Stomach (tissue), 9 donors: ENCODE measurements around the gene ERICH3. TPM values are rescaled to one million over a fixed set of nuclear protein-coding genes. Genes with fewer than 3 reads are reported as not detected.

ENCODE experiments used
- DNase-seq, 2 donors: peaks; one replicate each; pipeline versions ENCODE4 v3.0.0 to v3.0.0-alpha.2; 2013 to 2019
- H3K27ac ChIP-seq, 5 donors: fragments of 200-600 bp in 4 of 5; sonication (generic) in 4 of 5; one replicate each; pipeline ENCODE4 v1.5.1; 2013 to 2019; ENCODE audit warnings: mild to moderate bottlenecking in 1 of 5, moderate library complexity in 1 of 5
- H3K27me3 ChIP-seq, 3 donors: fragments of 200-600 bp; sonication (generic); one replicate each; pipeline ENCODE4 v1.5.1; 2017 to 2019; ENCODE audit warnings: mixed run types in 1 of 3
- H3K36me3 ChIP-seq, 4 donors: fragments of 200-600 bp; sonication (generic); 1 replicate in 3 of 4; 2 replicates in 1 of 4; pipeline ENCODE4 v1.5.1; 2016 to 2019
- H3K4me1 ChIP-seq, 4 donors: fragments of 200-600 bp; sonication (generic); one replicate each; pipeline ENCODE4 v1.5.1; 2016 to 2019
- H3K4me3 ChIP-seq, 4 donors: fragments of 200-600 bp; sonication (generic) in 3 of 4; one replicate each; pipeline ENCODE4 v1.5.1; 2016 to 2019; ENCODE audit warnings: mild to moderate bottlenecking in 1 of 4
- H3K9me3 ChIP-seq, 4 donors: fragments of 200-600 bp; sonication (generic); one replicate each; pipeline ENCODE4 v1.5.1; 2016 to 2019
- CTCF ChIP-seq, 7 experiments: fragments of 450-650 bp in 4 of 7; fragments of 200-600 bp in 3 of 7; sonication (generic) in 3 of 7; IDR thresholded peaks; one replicate each; pipeline ENCODE4 v1.5.1; 2016 to 2019; ENCODE audit warnings: antibody characterized with exemption in 7 of 7, control low read depth in 2 of 7, mild to moderate bottlenecking in 1 of 7
- EP300 ChIP-seq: sonication (generic); formaldehyde crosslinking; IDR thresholded peaks from one replicate; pipeline ENCODE4 v1.6.1; 2017; ENCODE audit warnings: antibody characterized with exemption
- POLR2A ChIP-seq, 4 donors: fragments of 450-650 bp; IDR thresholded peaks; one replicate each; pipeline ENCODE4 v1.6.1; 2016; ENCODE audit warnings: antibody characterized with exemption in 4 of 4, control low read depth in 2 of 4, mild to moderate bottlenecking in 1 of 4, moderate library complexity in 1 of 4
- POLR2AphosphoS5 ChIP-seq, 3 donors: sonication (generic); formaldehyde crosslinking; IDR thresholded peaks; one replicate each; pipeline ENCODE4 v1.6.1; 2016; ENCODE audit warnings: antibody characterized with exemption in 3 of 3
- WGBS, 5 donors: extraction: QIAGEN DNeasy Blood & Tissue Kit in 3 of 5; methylation state at CpG; one replicate each; pipeline versions ENCODE4 v1.1.5 to v1.1.7; 2013 to 2018; 5-methylcytosine and 5-hydroxymethylcytosine counted together
- intact Hi-C: fragments of 100-400 bp; cut with DNase I; formaldehyde crosslinking; loops from one replicate; pipeline ENCODE4 v1.15.1; 2023; ENCODE audit warnings: low total_unique reads
- polyA plus RNA-seq, 3 donors: library from polyadenylated mRNA; stranded (reverse); fragments of 200-250 nt; gene quantifications; one replicate each; pipeline ENCODE4 v1.2.3, GENCODE V29; 2013
- total RNA-seq, 5 donors: library from RNA; depleted of rRNA; stranded (reverse); fragments of >200 nt; gene quantifications; one replicate each; pipeline versions ENCODE4 v1.1.0 to v1.2.3, GENCODE V29; 2014 to 2016
- donor health status: healthy with polysubstance abuse.
- donor health status: Bipolar disorder and iron deficiency.
- donor health status: healthy.

ERICH3 gene
- total and polyA plus RNA-seq, 8 donors: 0.05 to 0.55 TPM; not detected in 6

DNA sequence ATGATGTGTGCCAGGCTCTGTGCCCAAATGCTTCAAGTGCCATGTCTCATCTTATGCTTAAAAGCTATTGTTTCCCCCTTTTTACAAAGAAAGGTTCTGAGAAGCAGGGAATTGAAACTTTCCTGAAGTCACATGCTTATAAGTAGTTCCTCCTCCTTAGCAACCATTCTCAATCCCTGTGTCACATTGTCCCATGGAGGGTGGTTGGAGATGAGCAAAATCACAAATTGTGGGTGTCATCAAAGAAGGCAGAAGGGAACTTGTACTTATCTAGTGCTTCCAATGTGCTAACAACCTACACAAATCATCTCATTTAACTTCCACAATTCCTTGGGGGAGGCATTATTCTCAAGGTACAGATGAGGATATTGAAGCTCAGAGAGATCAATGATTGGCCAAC is 10.1 kb upstream of the ERICH3 start:
- H3K36me3 ChIP-seq: no peaks in the 10 kb centered on the region
- intact Hi-C loops: no loop called here
- H3K27ac ChIP-seq: no peak overlapping the region
- no peak for TF ChIP-seq CTCF (IDR thresholded peaks at IDR 0.05)
- TF ChIP-seq EP300: no peak
- TF ChIP-seq POLR2AphosphoS5 (IDR thresholded peaks at IDR 0.05): no peak
- TF ChIP-seq POLR2A (IDR thresholded peaks at IDR 0.05): no peak
- no peak for DNase-seq
- no peaks in the 10 kb centered on the region for H3K9me3 ChIP-seq
- H3K27me3 ChIP-seq: no peaks in the 10 kb centered on the region
- H3K4me1 ChIP-seq: no peaks in the 10 kb centered on the region
- no peak overlapping the region for H3K4me3 ChIP-seq

DNA sequence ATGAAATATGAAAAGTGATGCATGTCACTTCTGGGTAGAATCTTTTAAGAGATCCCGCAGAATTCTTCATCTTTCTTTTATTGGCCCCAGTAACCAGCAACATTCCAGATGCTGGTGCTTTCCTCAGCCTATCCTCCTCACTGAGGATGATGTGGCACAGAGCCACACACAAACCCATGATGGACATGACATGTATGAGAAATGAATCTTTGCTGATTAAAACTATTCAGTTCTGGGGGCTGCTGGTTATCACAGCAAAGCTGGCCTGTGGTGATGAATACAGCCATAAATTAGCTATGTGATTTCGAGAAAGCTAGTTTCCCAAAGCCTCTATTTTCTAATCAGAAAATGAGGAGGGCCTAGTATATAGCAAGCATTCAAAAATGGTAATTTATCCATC is 8.3 kb upstream of the ERICH3 start:
- Histone ChIP-seq H3K36me3 (no peaks in the 10 kb centered on the region), H3K27ac (no peak overlapping the region), H3K4me1 (no peaks in the 10 kb centered on the region), H3K9me3 (no peaks in the 10 kb centered on the region), H3K4me3 (no peak overlapping the region), H3K27me3 (no peaks in the 10 kb centered on the region)
- intact Hi-C loops: no loop called here
- TF ChIP-seq CTCF (IDR thresholded peaks at IDR 0.05) (no peak), EP300 (no peak), POLR2A (IDR thresholded peaks at IDR 0.05) (no peak), POLR2AphosphoS5 (IDR thresholded peaks at IDR 0.05) (no peak)
- DNase-seq: no peak
- 44 to 89% (median 75%) methylated on average over 2 of the region's 2 CpGs for WGBS, 5 donors

DNA sequence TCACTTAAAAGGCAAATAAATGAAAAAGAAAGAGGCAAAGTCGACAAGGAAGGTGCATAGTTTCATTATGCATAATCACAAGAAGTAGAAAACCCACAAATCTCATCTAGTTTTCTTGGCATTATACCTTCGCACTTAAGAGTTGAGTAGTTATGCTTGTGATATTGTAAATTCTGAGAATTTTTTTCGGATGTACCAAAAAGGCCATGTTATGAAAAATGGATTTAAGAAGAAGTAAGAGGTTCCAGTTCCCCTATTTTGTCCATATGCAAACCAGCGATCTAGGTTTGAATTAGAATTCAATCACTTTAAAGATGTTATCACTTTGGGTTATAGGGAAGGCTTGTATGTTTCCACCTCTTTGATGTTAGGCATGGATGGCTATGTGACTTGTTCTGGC is 7.9 kb upstream of the ERICH3 start:
- TF ChIP-seq CTCF (IDR thresholded peaks at IDR 0.05) (no peak), POLR2AphosphoS5 (IDR thresholded peaks at IDR 0.05) (no peak), POLR2A (IDR thresholded peaks at IDR 0.05) (no peak), EP300 (no peak)
- intact Hi-C loops: no loop called here

GRCh38 chr1:74681001-74681400 is 7.4 kb upstream of the ERICH3 start:
- Histone ChIP-seq H3K4me1 (no peaks in the 10 kb centered on the region), H3K4me3 (no peak overlapping the region), H3K9me3 (no peaks in the 10 kb centered on the region), H3K27ac (no peak overlapping the region), H3K36me3 (no peaks in the 10 kb centered on the region), H3K27me3 (no peaks in the 10 kb centered on the region)
- 53 to 73% (median 59%) methylated on average over 3 of the region's 3 CpGs for WGBS, 5 donors
- DNase-seq: no peak
- no peak for TF ChIP-seq EP300
- intact Hi-C loops: no loop called here

More for the DNA sequence above, 7.9 kb upstream of the ERICH3 start:
- no peak for DNase-seq
- WGBS, 5 donors: 76 to 82% (median 80%) methylated on average over 4 of the region's 4 CpGs
- H3K27me3 ChIP-seq: no peaks in the 10 kb centered on the region
- no peaks in the 10 kb centered on the region for H3K36me3 ChIP-seq
- no peak overlapping the region for H3K4me3 ChIP-seq
- no peak overlapping the region for H3K27ac ChIP-seq
- no peaks in the 10 kb centered on the region for H3K4me1 ChIP-seq
- H3K9me3 ChIP-seq: no peaks in the 10 kb centered on the region

GRCh38 chr1:74679811-74680210 is 6.2 kb upstream of the ERICH3 start:
- TF ChIP-seq CTCF (IDR thresholded peaks at IDR 0.05) (no peak), POLR2A (IDR thresholded peaks at IDR 0.05) (no peak), EP300 (no peak), POLR2AphosphoS5 (IDR thresholded peaks at IDR 0.05) (no peak)
- H3K4me1 ChIP-seq: no peaks in the 10 kb centered on the region
- peaks cover 0 to 4% (median under 1%) of the 10 kb centered on the region in 3 donors for H3K27me3 ChIP-seq
- no peaks in the 10 kb centered on the region for H3K9me3 ChIP-seq
- no peak overlapping the region for H3K27ac ChIP-seq
- no peak for DNase-seq
- no peak overlapping the region for H3K4me3 ChIP-seq
- 84 to 95% (median 90%) methylated on average over 2 of the region's 2 CpGs for WGBS, 5 donors
- intact Hi-C loops: no loop called here
- H3K36me3 ChIP-seq: no peaks in the 10 kb centered on the region
